DOHH2 (cell line): ENCODE results near the gene FXYD6.

ENCODE experiments used
- CTCF ChIP-seq: fragments of 200-600 bp; sonication (generic); IDR thresholded peaks from one replicate; pipeline ENCODE4 v1.5.1; 2014; ENCODE audit warnings: antibody characterized with exemption, mild to moderate bottlenecking, low read depth, low read length; ENCODE audit not compliant: poor library complexity, severe bottlenecking
- EZH2phosphoT487 ChIP-seq: fragments of 200-600 bp; sonication (generic); IDR thresholded peaks from 2 replicates; pipeline ENCODE4 v1.6.1; 2017; ENCODE audit warnings: borderline replicate concordance, mild to moderate bottlenecking, antibody characterized with exemption, low read length, moderate library complexity, mixed read lengths

GRCh38 chr11:117878314-117878938 lies 2.0 kb upstream of the FXYD6 start:
- TF ChIP-seq CTCF: no peak
- TF ChIP-seq EZH2phosphoT487: no peak
